Right lobe of liver (tissue), 6 donors: Measurements from ENCODE around the gene ATF2. TPM values are rescaled to one million over a fixed set of nuclear protein-coding genes. Genes with fewer than 3 reads are reported as not detected.

Experiments
- ATAC-seq, 4 donors: fragments of 200-7000 bp; cut with Tn5 transposase; one replicate each; pipeline ENCODE4 v1.9.1; 2020; ENCODE audit warnings: mild to moderate bottlenecking in 4 of 4, moderate library complexity in 4 of 4
- DNase-seq, 3 donors: peaks; one replicate each; pipeline ENCODE4 v3.0.0-alpha.2; 2020
- H3K27ac ChIP-seq, 3 donors: fragments of 200-600 bp; one replicate each; pipeline ENCODE4 v1.8.0; 2022
- H3K27me3 ChIP-seq, 2 donors: fragments of 200-600 bp; one replicate each; pipeline ENCODE4 v1.8.0; 2022
- H3K36me3 ChIP-seq, 4 donors: fragments of 200-600 bp; sonication (generic) in 1 of 4; one replicate each; pipeline versions ENCODE4 v1.5.1 to v1.8.0; 2017 to 2022; ENCODE audit warnings: control low read depth in 1 of 4
- H3K4me1 ChIP-seq, 4 donors: fragments of 200-600 bp; sonication (generic) in 1 of 4; one replicate each; pipeline versions ENCODE4 v1.5.1 to v1.8.0; 2017 to 2022; ENCODE audit warnings: control low read depth in 1 of 4
- H3K4me3 ChIP-seq, 3 donors: fragments of 200-600 bp; one replicate each; pipeline ENCODE4 v1.8.0; 2022
- H3K9me3 ChIP-seq, 4 donors: fragments of 200-600 bp; sonication (generic) in 1 of 4; one replicate each; pipeline versions ENCODE4 v1.5.1 to v1.8.0; 2017 to 2022; ENCODE audit warnings: control low read depth in 1 of 4
- CTCF ChIP-seq, 4 donors: fragments of 200-600 bp in 3 of 4; fragments of 450-650 bp in 1 of 4; IDR thresholded peaks; one replicate each; pipeline versions ENCODE4 v1.5.1 to v1.8.0; 2016 to 2022; ENCODE audit warnings: antibody characterized with exemption in 4 of 4, mild to moderate bottlenecking in 2 of 4
- POLR2A ChIP-seq: fragments of 450-650 bp; IDR thresholded peaks from one replicate; pipeline ENCODE4 v1.6.1; 2017; ENCODE audit warnings: antibody characterized with exemption, mild to moderate bottlenecking
- WGBS: methylation state at CpG from one replicate; pipeline ENCODE4 v1.1.6; 2018; ENCODE audit warnings: low coverage, low lambda C conversion rate; ENCODE audit not compliant: insufficient coverage; ENCODE audit errors: missing lambda C conversion rate; 5-methylcytosine and 5-hydroxymethylcytosine counted together
- intact Hi-C, 2 donors: fragments of 100-400 bp; cut with DNase I; formaldehyde crosslinking; loops; one replicate each; pipeline versions ENCODE4 v1.11.2 to v1.14.1; 2022
- total RNA-seq, 6 experiments: library from RNA; depleted of rRNA in 2 of 6; stranded (reverse); fragments of >200 nt in 2 of 6; fragmentation: NEBNext Ultra II Directional in 3 of 6; extraction: Animal tissue kit (Norgen Biotek cat#: 25700) in 3 of 6; gene quantifications; one replicate each; pipeline versions ENCODE4 v1.1.0 to v1.2.4, GENCODE V29; 2016 to 2023
- donor health status: DM: no; HTN: yes; CAD: no.
- donor health status: DM: no; HTN: no; CAD: no.
- donor health status: DM: no; HTN: no; CAD: no.
- donor health status: DM: no; HTN: yes; CAD: no.
- donor health status: DM: no; HTN: yes; CAD: no.

The ATF2 gene
- total RNA-seq, 6 experiments from 2014 or later: 24.0 to 36.3 (median 27.4) TPM

DNA sequence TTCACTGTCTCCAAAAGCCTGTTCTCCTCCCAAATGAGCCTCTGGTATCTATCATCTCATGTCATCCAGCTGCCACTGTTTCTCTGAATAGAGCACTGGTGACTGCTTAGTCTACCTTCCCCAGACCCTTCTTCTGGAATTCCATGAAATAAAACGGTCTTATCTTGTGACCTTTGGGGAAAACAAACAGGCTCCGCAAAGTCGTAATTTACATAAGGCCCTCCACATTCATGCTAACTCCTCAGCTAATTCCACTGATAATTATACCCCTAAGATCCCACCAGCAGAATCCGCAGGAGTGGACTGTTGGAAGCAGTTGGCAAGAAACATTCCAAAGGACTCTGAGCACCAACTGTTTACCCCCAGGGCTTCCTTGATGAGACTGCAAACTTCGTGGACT lies 129.0 kb downstream of the ATF2 start:
- Histone ChIP-seq H3K4me1 (no peaks in the 10 kb centered on the region), H3K4me3 (no peak overlapping the region), H3K9me3 (no peaks in the 10 kb centered on the region), H3K36me3 (no peaks in the 10 kb centered on the region), H3K27ac (no peak overlapping the region), H3K27me3 (no peaks in the 10 kb centered on the region)
- ATAC-seq (no peak), DNase-seq (no peak)
- WGBS: 76% methylated on average over 5 of the region's 5 CpGs
- TF ChIP-seq CTCF (IDR thresholded peaks at IDR 0.05) (no peak), POLR2A (no peak)
- intact Hi-C loops: loop anchor here in 1 of 2 donors (10.0 kb wide), 1 partner anchor 256 kb away; no protein-coding TSS in a partner anchor

- H3K36me3 ChIP-seq: no peaks in the 10 kb centered on the region
- intact Hi-C loops: loop anchor here in 1 of 2 donors (10.0 kb wide), 1 partner anchor 257 kb away; no protein-coding TSS in a partner anchor
- TF ChIP-seq CTCF (IDR thresholded peaks at IDR 0.05) (no peak), POLR2A (no peak)
- H3K9me3 ChIP-seq: no peaks in the 10 kb centered on the region
- H3K4me3 ChIP-seq: no peak overlapping the region
- ATAC-seq (no peak), DNase-seq (no peak)
- no peak overlapping the region for H3K27ac ChIP-seq
- H3K4me1 ChIP-seq: no peaks in the 10 kb centered on the region
- 69% methylated on average over 2 of the region's 2 CpGs for WGBS
- no peaks in the 10 kb centered on the region for H3K27me3 ChIP-seq
Observed at GRCh38 chr2:175037941-175038340, 130.1 kb downstream of the ATF2 start.

DNA sequence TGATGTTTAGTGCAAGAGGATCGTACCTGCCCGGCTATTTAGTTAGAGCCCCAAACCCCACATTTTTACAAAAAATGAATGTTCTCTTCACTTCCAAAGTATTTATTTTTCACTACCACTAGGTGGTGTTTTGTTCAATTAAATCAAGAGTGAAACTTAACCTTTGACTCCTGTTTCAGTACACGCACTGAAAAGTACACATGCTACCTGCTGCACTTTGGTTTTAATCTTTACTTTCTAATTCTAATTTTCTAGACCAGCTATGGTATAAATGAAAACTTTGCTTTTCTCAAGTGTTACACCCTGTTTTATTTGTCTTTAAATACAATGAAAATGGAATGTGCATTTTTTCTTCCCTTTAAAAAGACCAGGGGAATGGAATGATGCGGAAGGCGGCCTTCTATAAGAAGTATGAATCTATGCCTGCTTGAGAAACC lies 131.4 kb downstream of the ATF2 start:
- no peaks in the 10 kb centered on the region for H3K9me3 ChIP-seq
- no peak overlapping the region for H3K27ac ChIP-seq
- WGBS: 47% methylated on average over 5 of the region's 5 CpGs
- H3K4me3 ChIP-seq: no peak overlapping the region
- no peaks in the 10 kb centered on the region for H3K27me3 ChIP-seq
- no peaks in the 10 kb centered on the region for H3K4me1 ChIP-seq
- DNase-seq (no peak), ATAC-seq (peak; percentile 70 to 89 (median 87))
- no peaks in the 10 kb centered on the region for H3K36me3 ChIP-seq
- intact Hi-C loops: loop anchor here in 1 of 2 donors (10.0 kb wide), 1 partner anchor 258 kb away; no protein-coding TSS in a partner anchor
- TF ChIP-seq CTCF (IDR thresholded peaks at IDR 0.05): peak; percentile 44 to 69 (median 61)
- no peak for TF ChIP-seq POLR2A

- Histone ChIP-seq H3K36me3 (no peaks in the 10 kb centered on the region), H3K27me3 (no peaks in the 10 kb centered on the region), H3K4me3 (no peak overlapping the region), H3K27ac (no peak overlapping the region), H3K4me1 (peaks cover 0 to 5% (median 0%) of the 10 kb centered on the region in 4 donors), H3K9me3 (no peaks in the 10 kb centered on the region)
- 76% methylated on average over 3 of the region's 3 CpGs for WGBS
- ATAC-seq: no peak
- DNase-seq: no peak
- no peak for TF ChIP-seq POLR2A
- TF ChIP-seq CTCF (IDR thresholded peaks at IDR 0.05): no peak
- intact Hi-C loops: loop anchor here in 1 of 2 donors (10.0 kb wide), 1 partner anchor 259 kb away; no protein-coding TSS in a partner anchor
Observed at GRCh38 chr2:175035806-175036205, 132.2 kb downstream of the ATF2 start.
